Measurements from ENCODE around the gene HOXC13. TPM values are rescaled to one million over a fixed set of nuclear protein-coding genes. Genes with fewer than 3 reads are reported as not detected.

HOXC13 gene
- total and polyA plus RNA-seq, 9 of the 15 experiments (the other 6 are each of a cell fraction or from before 2014, with no cell fraction given) = 0.03 to 0.29 (median 0.17) TPM; not detected in 2

DNA sequence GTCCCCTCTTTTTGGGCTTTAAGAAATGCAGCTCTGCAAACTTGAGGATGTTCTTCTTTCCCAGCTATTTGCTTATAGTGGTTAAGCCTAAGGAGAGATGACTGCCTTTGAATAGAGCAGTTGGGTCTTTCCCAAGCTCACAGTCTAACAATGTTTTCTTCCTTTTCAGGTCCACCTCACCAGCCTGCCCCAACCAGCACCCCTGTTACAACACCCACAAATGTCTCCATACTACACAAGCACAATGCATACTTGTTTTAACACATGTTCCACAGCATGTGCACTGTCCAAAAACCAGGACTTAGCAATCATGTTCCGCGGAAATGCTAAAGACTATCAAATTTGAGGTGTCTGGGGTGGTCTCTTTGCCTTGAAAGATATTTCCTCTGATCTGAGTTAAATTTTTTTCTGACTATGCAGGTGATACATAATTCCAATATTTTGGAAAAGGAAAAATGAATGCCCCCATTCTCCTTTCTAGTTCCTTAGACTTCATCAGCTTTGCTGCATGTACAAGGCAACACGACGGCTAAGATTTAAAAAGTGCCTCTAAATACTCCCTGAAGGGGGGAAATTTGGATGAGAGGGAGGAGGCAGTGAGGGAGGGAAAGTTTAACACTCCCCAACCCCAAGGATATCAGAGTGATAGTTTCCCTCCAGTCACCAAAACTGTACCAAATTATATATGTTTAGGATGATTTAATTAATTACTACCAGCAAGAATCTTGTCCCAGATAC lies 6.6 kb upstream of the HOXC13 start:
- H3K27me3 ChIP-seq (ENCODE audit: control insufficient read depth in 2 of 2, insufficient read depth in 2 of 2, low read length in 2 of 2) = peaks cover 49 to 74% of the 10 kb centered on the region in 2 experiments
- no peaks in the 10 kb centered on the region for H3K9me1 ChIP-seq (ENCODE audit: control insufficient read depth, insufficient read depth, low read length)
- WGBS (ENCODE audit: insufficient coverage, low coverage, missing lambda C conversion rate) = 3% methylated on average over 4 of the region's 4 CpGs
- no peak overlapping the region for H2AFZ ChIP-seq (ENCODE audit: low read depth, low read length)
- no TSS peak for BruUV-seq (replicated peaks)
- H4K20me1 ChIP-seq (replicated peaks; ENCODE audit: control insufficient read depth, insufficient read depth, low read length) = no peaks in the 10 kb centered on the region
- DNase-seq (ENCODE audit: extremely low read depth in 1 of 4, low spot score in 3 of 4) (no peak), FAIRE-seq (no peak), ATAC-seq (no peak)
- H3K4me3 ChIP-seq = no peak overlapping the region
- ChIA-PET CTCF (ENCODE audit: low intra/inter-chr PET ratio) (no interaction called here), POLR2A (interaction anchor here (0.6 to 1.2 kb wide), 5 partner anchors 9 to 246 kb away, joined by 3 to 4 read pairs (median 3); no protein-coding TSS in a partner anchor)
- no peak overlapping the region for H3K4me2 ChIP-seq (ENCODE audit: insufficient read depth, low read length)
- H3K27ac ChIP-seq (ENCODE audit: extremely low read depth, low read depth, low read length) = no peak overlapping the region
- H3K9ac ChIP-seq (ENCODE audit: insufficient read depth in 1 of 2, low read depth in 2 of 2, low read length in 2 of 2) = no peak overlapping the region
- H3K79me2 ChIP-seq (ENCODE audit: control insufficient read depth, insufficient read depth, low read length) = no peaks in the 10 kb centered on the region
- in situ Hi-C loops (cut with MboI) = no loop called here
- H3K9me3 ChIP-seq (replicated peaks; ENCODE audit: control insufficient read depth, insufficient read depth, low read depth, low read length) = no peaks in the 10 kb centered on the region
- intact Hi-C loops (cut with micrococcal nuclease) = no loop called here
- no peaks in the 10 kb centered on the region for H3K36me3 ChIP-seq (ENCODE audit: control insufficient read depth, insufficient read depth, low read length)
- H3K4me1 ChIP-seq (replicated peaks in 1 of 2; ENCODE audit: control insufficient read depth in 2 of 2, insufficient read depth in 2 of 2, low read length in 2 of 2) = peaks cover 0 to 8% of the 10 kb centered on the region in 2 experiments; a peak in 1 of 5 replicates
- TF ChIP-seq, protein P1, sequence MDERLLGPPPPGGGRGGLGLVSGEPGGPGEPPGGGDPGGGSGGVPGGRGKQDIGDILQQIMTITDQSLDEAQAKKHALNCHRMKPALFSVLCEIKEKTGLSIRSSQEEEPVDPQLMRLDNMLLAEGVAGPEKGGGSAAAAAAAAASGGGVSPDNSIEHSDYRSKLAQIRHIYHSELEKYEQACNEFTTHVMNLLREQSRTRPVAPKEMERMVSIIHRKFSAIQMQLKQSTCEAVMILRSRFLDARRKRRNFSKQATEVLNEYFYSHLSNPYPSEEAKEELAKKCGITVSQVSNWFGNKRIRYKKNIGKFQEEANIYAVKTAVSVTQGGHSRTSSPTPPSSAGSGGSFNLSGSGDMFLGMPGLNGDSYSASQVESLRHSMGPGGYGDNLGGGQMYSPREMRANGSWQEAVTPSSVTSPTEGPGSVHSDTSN (CRISPR knock-in tag; IDR thresholded peaks at IDR 0.05; ENCODE audit: low read depth) = no peak
- TF ChIP-seq, protein P1 (tag; conservative IDR thresholded peaks at IDR 0.05; ENCODE audit: low read depth) = no peak
- TF ChIP-seq RB1 (IDR thresholded peaks at IDR 0.05; ENCODE audit: low read depth) (no peak), GATAD2A (IDR thresholded peaks at IDR 0.05) (no peak), RAD21 (CRISPR knock-in tag; conservative IDR thresholded peaks at IDR 0.05 in 1 of 2, IDR thresholded peaks at IDR 0.05 in 1 of 2) (no peak), TCF7 (IDR thresholded peaks at IDR 0.05; ENCODE audit: borderline replicate concordance) (no peak), XRCC3 (IDR thresholded peaks at IDR 0.05) (no peak), STAT5A (IDR thresholded peaks at IDR 0.05; ENCODE audit: borderline replicate concordance, low read length) (no peak), CUX1 (CRISPR knock-in tag; IDR thresholded peaks at IDR 0.05) (no peak), ETS2 (tag; IDR thresholded peaks at IDR 0.05; ENCODE audit: borderline replicate concordance, poor library complexity, severe bottlenecking) (no peak), NR1H2 (CRISPR knock-in tag; IDR thresholded peaks at IDR 0.05) (no peak), LCOR (CRISPR knock-in tag; IDR thresholded peaks at IDR 0.05) (no peak)
- TF ChIP-seq, protein P2, sequence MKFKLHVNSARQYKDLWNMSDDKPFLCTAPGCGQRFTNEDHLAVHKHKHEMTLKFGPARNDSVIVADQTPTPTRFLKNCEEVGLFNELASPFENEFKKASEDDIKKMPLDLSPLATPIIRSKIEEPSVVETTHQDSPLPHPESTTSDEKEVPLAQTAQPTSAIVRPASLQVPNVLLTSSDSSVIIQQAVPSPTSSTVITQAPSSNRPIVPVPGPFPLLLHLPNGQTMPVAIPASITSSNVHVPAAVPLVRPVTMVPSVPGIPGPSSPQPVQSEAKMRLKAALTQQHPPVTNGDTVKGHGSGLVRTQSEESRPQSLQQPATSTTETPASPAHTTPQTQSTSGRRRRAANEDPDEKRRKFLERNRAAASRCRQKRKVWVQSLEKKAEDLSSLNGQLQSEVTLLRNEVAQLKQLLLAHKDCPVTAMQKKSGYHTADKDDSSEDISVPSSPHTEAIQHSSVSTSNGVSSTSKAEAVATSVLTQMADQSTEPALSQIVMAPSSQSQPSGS (CRISPR knock-in tag; IDR thresholded peaks at IDR 0.05) = no peak

Data from K562 (cell line).